HG02610 (cell line): Measurements from ENCODE around the gene CHN2.
"Not testable (repeated sequence)": the region's sequence is repeated elsewhere in the genome, so short reads cannot be mapped to it uniquely, and the experiment has no call there.

Experiments
- ATAC-seq: cut with Tn5 transposase; IDR thresholded peaks from one replicate; pipeline ENCODE4 v1.9.1; 2021; ENCODE audit warnings: mild to moderate bottlenecking, moderate library complexity; ENCODE audit not compliant: unreplicated experiment

The CHN2 gene

DNA sequence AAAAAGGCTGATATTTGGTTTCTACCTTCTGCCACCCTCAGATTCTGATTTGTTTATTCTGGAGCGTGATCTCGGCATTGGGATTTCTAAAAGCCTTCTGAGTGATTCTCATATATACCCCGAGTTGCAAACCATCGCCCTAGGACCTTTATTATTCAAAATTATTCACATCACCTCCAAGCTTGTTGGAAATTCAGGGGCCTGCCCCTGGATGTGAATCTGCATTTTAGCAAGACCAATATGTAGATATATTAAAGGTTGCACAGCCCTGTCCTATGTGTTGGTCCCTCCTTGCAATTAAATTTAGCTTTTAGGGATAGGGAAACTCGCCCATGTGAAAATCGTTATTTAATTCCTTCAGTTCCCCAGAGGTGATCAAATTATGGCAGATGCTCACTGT, 9.0 kb upstream of the CHN2 start:
- ATAC-seq, result no peak

DNA sequence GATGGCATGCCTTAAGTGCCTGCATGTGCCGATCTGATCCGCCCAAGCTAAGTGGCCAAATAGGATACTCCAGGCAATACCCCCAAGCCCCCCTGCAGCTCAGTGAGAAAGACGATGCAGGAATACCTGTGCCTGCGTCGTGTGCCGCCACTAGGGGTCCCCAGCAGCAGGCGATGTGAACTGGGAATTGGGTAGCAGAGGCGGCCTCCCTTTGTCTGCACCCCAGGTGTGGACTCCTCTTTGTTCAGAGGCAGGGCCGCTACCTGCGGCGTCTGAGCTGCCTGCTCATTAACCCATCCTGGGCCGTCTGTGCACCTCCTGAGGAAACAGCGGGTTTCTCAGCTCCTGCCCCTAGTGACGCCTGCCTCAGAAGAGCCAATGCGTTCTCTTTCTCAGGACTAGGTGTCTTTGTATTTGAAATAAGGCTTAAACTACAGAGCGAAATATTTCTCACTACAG, 4.8 kb upstream of the CHN2 start:
- no peak for ATAC-seq

DNA sequence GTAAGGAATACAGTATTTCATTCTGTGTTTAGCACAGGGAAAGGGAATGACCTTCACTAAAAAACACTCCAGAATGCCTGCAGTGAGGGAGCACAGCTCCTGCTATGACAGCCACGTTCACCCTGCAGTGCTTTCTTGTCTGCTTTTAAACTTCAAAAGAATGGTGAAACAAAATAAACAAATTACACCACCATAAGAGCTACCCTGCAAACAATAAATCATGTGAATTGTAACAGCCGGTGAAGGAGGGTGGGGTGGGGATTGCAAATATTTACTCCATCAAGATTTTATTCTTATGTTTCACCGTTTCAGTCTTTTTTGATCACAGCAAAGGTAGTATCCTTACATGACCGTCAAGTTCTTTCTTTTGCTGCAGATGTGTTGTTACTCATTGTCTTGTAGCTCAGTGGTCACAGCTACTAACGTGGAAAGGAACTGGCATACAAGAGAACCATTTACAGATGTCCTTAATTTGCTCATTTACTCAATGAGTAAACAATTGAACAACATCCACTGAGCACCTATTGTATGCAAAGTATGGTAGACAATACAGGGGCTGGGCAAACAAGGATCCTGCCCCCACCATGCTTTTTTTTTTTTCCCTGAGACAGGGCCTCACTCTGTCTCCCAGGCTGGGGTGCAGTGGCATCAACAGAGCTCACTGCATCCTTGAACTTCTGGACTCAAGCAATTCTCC, 4.1 kb upstream of the CHN2 start:
- no peak for ATAC-seq

- ATAC-seq, result no peak
Observed at GRCh38 chr7:29192323-29192722, 2.3 kb upstream of the CHN2 start.

GRCh38 chr7:29192811-29193210, 1.8 kb upstream of the CHN2 start:
- no peak for ATAC-seq

DNA sequence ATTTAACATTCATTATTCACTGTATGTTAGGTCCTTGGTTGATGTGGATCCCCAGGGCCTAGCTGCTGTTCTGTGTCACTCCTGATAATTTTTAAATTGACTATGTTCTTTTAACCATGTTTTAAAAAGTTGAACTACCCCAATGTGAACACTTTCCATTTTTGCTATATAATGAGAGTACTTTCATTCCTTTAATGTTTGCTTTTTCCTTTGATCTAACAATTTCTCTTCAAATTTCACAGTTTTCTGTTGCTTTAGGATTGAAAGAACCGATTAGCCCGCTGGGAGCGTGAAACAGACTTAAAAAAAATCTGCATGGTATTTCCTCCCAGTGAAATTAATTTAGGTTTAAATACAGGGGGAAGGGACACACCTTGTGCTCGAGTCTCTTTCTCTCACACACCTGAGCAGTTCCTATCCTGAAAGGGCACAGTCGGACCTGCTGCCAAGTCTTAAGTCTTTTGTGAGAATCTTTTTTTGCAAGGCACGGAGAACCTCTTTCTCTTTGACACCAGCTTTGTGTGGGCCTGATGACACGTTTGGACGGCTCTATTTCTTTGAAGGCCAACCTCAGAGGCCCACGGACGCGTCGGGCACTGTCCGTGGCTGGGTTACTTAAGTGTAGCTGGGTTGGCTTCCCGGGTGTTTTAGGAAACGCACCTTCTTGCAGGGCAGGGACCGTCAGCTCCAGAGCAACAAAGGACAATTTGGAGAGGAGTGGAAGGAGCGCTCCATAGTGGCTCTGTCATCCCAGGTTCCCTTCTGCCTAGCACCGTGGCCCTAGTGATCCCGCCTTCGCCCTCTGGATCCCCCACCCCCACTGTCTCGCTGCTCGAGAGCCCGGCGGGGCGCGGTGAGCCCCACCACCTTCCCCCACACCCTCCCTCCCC, 1.0 kb upstream of the CHN2 start:
- ATAC-seq, result no peak

- no peak for ATAC-seq
Observed at GRCh38 chr7:29194206-29194593, 375 bp upstream of the CHN2 start.

GRCh38 chr7:29196191-29196590, 1.6 kb downstream of the CHN2 start:
- ATAC-seq, result no peak

DNA sequence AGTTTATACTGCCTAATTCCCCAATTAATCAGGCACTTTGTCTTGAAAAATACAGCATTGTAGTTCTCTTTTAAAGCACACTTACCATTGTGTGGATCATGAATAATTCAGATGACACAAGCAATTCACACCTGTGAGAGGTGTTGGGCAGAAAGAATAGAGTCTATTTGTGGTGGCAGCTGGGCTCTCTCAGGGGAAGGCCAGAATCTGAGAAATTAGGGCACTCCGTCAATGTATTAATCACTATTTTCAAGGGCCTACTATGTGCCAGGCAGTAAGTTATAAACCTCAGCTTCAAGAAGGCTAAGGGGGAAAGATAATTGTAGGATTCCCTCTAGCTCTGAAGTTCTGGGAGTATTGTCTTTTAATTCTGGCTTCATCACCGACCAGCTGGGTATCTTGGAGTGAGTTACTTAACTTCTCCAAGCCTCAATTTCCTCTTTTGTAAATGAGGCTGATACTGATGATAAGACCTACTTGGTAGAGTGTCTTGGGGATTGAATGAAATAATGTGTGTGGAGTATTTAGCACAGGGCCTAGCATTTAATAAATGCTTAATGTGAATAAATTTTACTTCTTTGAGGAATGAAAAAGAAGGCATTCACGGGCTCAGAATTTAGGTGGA, 2.5 kb downstream of the CHN2 start:
- no peak for ATAC-seq

- no peak for ATAC-seq
Observed at GRCh38 chr7:29197916-29198315, 3.3 kb downstream of the CHN2 start.

DNA sequence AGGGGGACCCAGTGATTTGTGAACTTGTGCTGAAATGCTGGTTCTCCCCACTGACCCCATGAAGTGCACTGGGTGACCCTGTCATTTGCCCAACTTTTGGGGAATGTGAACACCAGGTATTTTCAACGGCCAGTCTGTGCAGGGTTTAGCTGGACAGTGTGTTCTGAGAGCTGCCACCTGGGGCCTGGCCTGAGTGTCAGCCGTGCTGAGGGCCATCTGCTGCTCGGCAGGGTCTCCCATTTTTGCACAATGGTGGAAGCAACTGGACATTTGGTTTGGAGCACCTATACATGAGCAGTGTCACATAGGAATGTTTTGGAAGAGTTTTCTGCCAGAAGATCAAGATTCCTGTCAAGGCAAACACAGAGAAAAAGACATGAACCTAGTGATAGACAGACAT, 5.2 kb downstream of the CHN2 start:
- no peak for ATAC-seq

- no peak for ATAC-seq
Observed at GRCh38 chr7:29202651-29203069, 8.1 kb downstream of the CHN2 start.

DNA sequence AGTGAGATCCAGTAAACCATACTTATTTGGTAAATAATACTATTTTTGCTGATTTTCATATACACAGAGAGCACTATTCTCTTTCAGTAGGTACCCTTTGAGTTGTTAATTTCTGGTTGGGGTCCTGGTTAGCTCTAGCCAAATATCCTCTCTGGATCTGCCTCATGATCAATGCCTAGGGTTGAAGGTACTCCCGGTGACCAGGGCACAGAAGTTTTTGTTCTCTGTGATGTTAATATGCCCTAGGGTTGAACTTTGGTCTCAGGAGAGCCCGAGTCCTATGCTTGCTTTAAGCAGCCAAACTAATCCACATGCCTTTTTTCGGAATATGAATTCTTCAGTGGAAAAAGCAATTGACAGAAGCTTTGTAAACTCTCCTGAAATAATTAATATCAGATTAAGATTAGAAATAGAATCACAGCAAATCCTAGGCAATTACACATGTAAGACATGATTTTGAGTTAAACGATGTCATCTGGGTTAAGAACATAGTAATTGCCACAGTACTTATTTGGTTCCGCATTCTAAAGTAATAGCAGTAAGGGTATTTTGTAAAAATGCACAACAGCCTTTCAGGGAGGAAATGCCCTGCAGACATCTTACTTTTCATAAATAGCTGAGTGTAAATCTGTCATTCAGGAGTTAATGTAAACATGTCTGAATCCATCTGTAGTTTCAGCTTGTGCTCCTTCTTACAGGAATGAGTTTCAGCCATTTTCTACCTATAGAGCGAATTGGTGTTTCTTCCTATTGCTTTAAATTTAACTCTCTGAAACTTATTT, 10.1 kb downstream of the CHN2 start:
- no peak for ATAC-seq

GRCh38 chr7:29207162-29207801, 12.7 kb downstream of the CHN2 start:
- ATAC-seq, result no peak

GRCh38 chr7:29208410-29209250, 14.1 kb downstream of the CHN2 start:
- no peak for ATAC-seq

- ATAC-seq, result no peak
Observed at GRCh38 chr7:29209745-29210144, 15.2 kb downstream of the CHN2 start.

GRCh38 chr7:29212736-29213135, 18.2 kb downstream of the CHN2 start:
- not testable (repeated sequence) for ATAC-seq

- no peak for ATAC-seq
Observed at GRCh38 chr7:29214056-29214455, 19.5 kb downstream of the CHN2 start.

GRCh38 chr7:29214816-29215215, 20.2 kb downstream of the CHN2 start:
- ATAC-seq, result no peak

DNA sequence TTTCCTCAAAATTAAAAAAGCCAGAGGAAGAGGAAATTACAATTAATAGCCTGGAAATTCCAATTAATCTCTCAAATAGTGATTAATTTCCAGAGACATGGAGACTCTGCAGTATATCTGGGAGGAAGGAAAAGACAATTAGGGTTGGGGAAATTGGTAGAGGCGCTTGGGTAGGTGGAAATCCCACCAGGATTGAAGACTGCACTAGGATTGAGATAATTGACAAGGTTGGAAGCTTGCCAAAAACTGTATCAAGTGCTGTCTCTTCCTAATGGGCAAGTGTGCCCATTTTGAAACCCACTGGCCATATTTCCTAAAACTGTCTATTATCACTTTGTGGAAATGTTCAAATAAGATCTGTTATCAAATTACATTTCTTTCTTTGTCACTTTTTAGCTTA, 21.6 kb downstream of the CHN2 start:
- no peak for ATAC-seq
